Trophoblast cell (in vitro differentiated cells and primary cell): ENCODE measurements around the gene LDLRAD2.
"Not testable (repeated sequence)": the region's sequence is repeated elsewhere in the genome, so short reads cannot be mapped to it uniquely, and the experiment has no call there.

Experiments used
- DNase-seq, 2 donors: peaks; one replicate each; pipeline ENCODE4 v3.0.0-alpha.2; 2016
- H2AFZ ChIP-seq: 2 replicates; pipeline ENCODE4 v1.6.1; 2013; ENCODE audit warnings: low read length, moderate library complexity, mild to moderate bottlenecking; ENCODE audit not compliant: insufficient read depth, poor library complexity
- H2AK5ac ChIP-seq: 2 replicates; pipeline ENCODE4 v1.6.1; 2013; ENCODE audit warnings: mild to moderate bottlenecking, low read length
- H2BK120ac ChIP-seq: 2 replicates; pipeline ENCODE4 v1.6.1; 2013; ENCODE audit warnings: low read length, mild to moderate bottlenecking, moderate library complexity; ENCODE audit not compliant: insufficient read depth, poor library complexity
- H2BK12ac ChIP-seq: 2 replicates; pipeline ENCODE4 v1.6.1; 2013; ENCODE audit warnings: mild to moderate bottlenecking, low read length, moderate library complexity
- H2BK5ac ChIP-seq: 2 replicates; pipeline ENCODE4 v1.6.1; 2013; ENCODE audit warnings: low read length, low read depth, moderate library complexity, mild to moderate bottlenecking; ENCODE audit not compliant: poor library complexity
- H3K14ac ChIP-seq: 2 replicates; pipeline ENCODE4 v1.6.1; 2013; ENCODE audit warnings: mild to moderate bottlenecking, low read length
- H3K18ac ChIP-seq: 2 replicates; pipeline ENCODE4 v1.6.1; 2013; ENCODE audit warnings: mild to moderate bottlenecking, low read length
- H3K23ac ChIP-seq: 2 replicates; pipeline ENCODE4 v1.6.1; 2013; ENCODE audit warnings: low read length
- H3K27ac ChIP-seq: 2 replicates; pipeline ENCODE4 v1.5.1; 2013; ENCODE audit warnings: low read depth, mild to moderate bottlenecking, inconsistent platforms, low read length, moderate library complexity
- H3K27me3 ChIP-seq: 2 replicates; pipeline ENCODE4 v1.6.1; 2013; ENCODE audit warnings: inconsistent platforms, mild to moderate bottlenecking, low read length, moderate library complexity; ENCODE audit not compliant: insufficient read depth
- H3K36me3 ChIP-seq, 2 experiments: 1 replicate in 1 of 2; 2 replicates in 1 of 2; pipeline ENCODE4 v1.6.1; 2013; ENCODE audit warnings: low read length in 2 of 2, mild to moderate bottlenecking in 2 of 2, moderate library complexity in 1 of 2; ENCODE audit not compliant: insufficient read depth in 2 of 2, control insufficient read depth in 1 of 2
- H3K4ac ChIP-seq: 2 replicates; pipeline ENCODE4 v1.6.1; 2013; ENCODE audit warnings: low read depth, mild to moderate bottlenecking, low read length, moderate library complexity
- H3K4me1 ChIP-seq, 2 experiments: 1 replicate in 1 of 2; 2 replicates in 1 of 2; pipeline ENCODE4 v1.6.1; 2013; ENCODE audit warnings: low read length in 2 of 2, mild to moderate bottlenecking in 2 of 2, moderate library complexity in 1 of 2; ENCODE audit not compliant: insufficient read depth in 2 of 2, control insufficient read depth in 1 of 2
- H3K4me2 ChIP-seq: 2 replicates; pipeline ENCODE4 v1.6.1; 2013; ENCODE audit warnings: inconsistent platforms, mild to moderate bottlenecking, low read length, moderate library complexity
- H3K4me3 ChIP-seq: 2 replicates; pipeline ENCODE4 v1.5.1; 2013; ENCODE audit warnings: mild to moderate bottlenecking, low read depth, low read length, inconsistent platforms
- H3K79me1 ChIP-seq: one replicate; pipeline ENCODE4 v1.6.1; 2013; ENCODE audit warnings: low read length
- H3K79me2 ChIP-seq: 2 replicates; pipeline ENCODE4 v1.6.1; 2013; ENCODE audit warnings: low read length, mild to moderate bottlenecking; ENCODE audit not compliant: control insufficient read depth, insufficient read depth, poor library complexity
- H3K9ac ChIP-seq: 2 replicates; pipeline ENCODE4 v1.6.1; 2013; ENCODE audit warnings: mild to moderate bottlenecking, low read length
- H3K9me3 ChIP-seq: 2 replicates; pipeline ENCODE4 v1.6.1; 2013; ENCODE audit warnings: low read depth, mild to moderate bottlenecking, control low read depth, inconsistent platforms, low read length; ENCODE audit not compliant: insufficient read depth
- H4K12ac ChIP-seq: 2 replicates; pipeline ENCODE4 v1.6.1; 2013; ENCODE audit warnings: low read depth, mild to moderate bottlenecking, low read length, moderate library complexity
- H4K8ac ChIP-seq: 2 replicates; pipeline ENCODE4 v1.6.1; 2013; ENCODE audit warnings: low read depth, mild to moderate bottlenecking, low read length, moderate library complexity
- H4K91ac ChIP-seq: one replicate; pipeline ENCODE4 v1.6.1; 2013; ENCODE audit warnings: low read depth, mild to moderate bottlenecking, low read length, moderate library complexity
- WGBS: extraction: QIAGEN DNeasy Blood & Tissue Kit; methylation state at CpG from one replicate; pipeline ENCODE4 v1.1.7; 2013; ENCODE audit warnings: missing lambda C conversion rate; ENCODE audit not compliant: insufficient read length, insufficient coverage; ENCODE audit errors: extremely low coverage; 5-methylcytosine and 5-hydroxymethylcytosine counted together

The LDLRAD2 gene

GRCh38 chr1:21825393-21825792, 13.3 kb downstream of the LDLRAD2 start:
- Histone ChIP-seq H3K79me2 (no peaks in the 10 kb centered on the region), H2BK120ac (no peak overlapping the region)

DNA sequence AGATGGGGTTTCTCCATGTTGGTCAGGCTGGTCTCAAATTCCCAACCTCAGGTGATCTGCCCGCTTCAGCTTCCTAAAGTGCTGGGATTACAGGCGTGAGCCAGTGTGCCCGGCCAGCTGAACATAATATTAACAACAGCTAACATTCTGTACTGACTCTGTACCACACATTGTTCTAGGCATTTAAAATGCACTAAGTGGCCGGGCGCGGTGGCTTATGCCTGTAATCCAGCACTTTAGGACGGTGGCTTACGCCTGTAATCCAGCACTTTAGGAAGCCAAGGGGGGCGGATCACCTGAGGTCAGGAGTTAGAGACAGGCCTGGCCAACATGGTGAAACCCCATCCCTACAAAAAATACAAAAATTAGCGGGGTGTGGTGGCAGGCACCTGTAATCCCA, 14.6 kb downstream of the LDLRAD2 start:
- not testable (repeated sequence) for H3K4me2 ChIP-seq, H3K18ac ChIP-seq, H3K4me3 ChIP-seq, H2AFZ ChIP-seq, H3K27me3 ChIP-seq, H3K27ac ChIP-seq, H3K79me1 ChIP-seq, DNase-seq, H3K9ac ChIP-seq, H2BK120ac ChIP-seq, H3K79me2 ChIP-seq, H3K4ac ChIP-seq, H2BK5ac ChIP-seq, H3K4me1 ChIP-seq, H4K8ac ChIP-seq, H3K9me3 ChIP-seq, H4K91ac ChIP-seq, H3K14ac ChIP-seq, H4K12ac ChIP-seq, H3K23ac ChIP-seq, H2BK12ac ChIP-seq, H2AK5ac ChIP-seq
- WGBS, result no CpG with 5 or more reads among the region's 10 CpGs
- peaks cover 86 to 90% of the 10 kb centered on the region in 2 experiments for H3K36me3 ChIP-seq

More at GRCh38 chr1:21825393-21825792, 13.3 kb downstream of the LDLRAD2 start:
- H3K36me3 ChIP-seq, result peaks cover 83 to 91% of the 10 kb centered on the region in 2 experiments
- H3K14ac ChIP-seq, result no peak overlapping the region
- H3K27me3 ChIP-seq, result no peaks in the 10 kb centered on the region
- no peak overlapping the region for H2AFZ ChIP-seq
- H2AK5ac ChIP-seq, result no peak overlapping the region
- H3K18ac ChIP-seq, result no peak overlapping the region
- H3K4me2 ChIP-seq, result no peak overlapping the region
- H3K4me3 ChIP-seq, result no peak overlapping the region
- H3K79me1 ChIP-seq, result no peaks in the 10 kb centered on the region
- H3K27ac ChIP-seq, result no peak overlapping the region
- H3K9ac ChIP-seq, result no peak overlapping the region
- DNase-seq, result no peak
- H2BK12ac ChIP-seq, result no peak overlapping the region
- no peak overlapping the region for H2BK5ac ChIP-seq
- H4K8ac ChIP-seq, result no peak overlapping the region
- no peak overlapping the region for H3K4ac ChIP-seq
- no peak overlapping the region for H4K91ac ChIP-seq
- H3K4me1 ChIP-seq, result no peaks in the 10 kb centered on the region
- H4K12ac ChIP-seq, result no peak overlapping the region
- WGBS, result no CpG with 5 or more reads among the region's 7 CpGs
- H3K23ac ChIP-seq, result no peak overlapping the region
- no peaks in the 10 kb centered on the region for H3K9me3 ChIP-seq

- no peak overlapping the region for H3K4me3 ChIP-seq
- H2BK5ac ChIP-seq, result no peak overlapping the region
- H2BK12ac ChIP-seq, result no peak overlapping the region
- no peak overlapping the region for H3K27ac ChIP-seq
- no peak overlapping the region for H4K8ac ChIP-seq
- H3K9ac ChIP-seq, result no peak overlapping the region
- H3K27me3 ChIP-seq, result no peaks in the 10 kb centered on the region
- no peaks in the 10 kb centered on the region for H3K4me1 ChIP-seq
- no peak overlapping the region for H2AK5ac ChIP-seq
- no peak overlapping the region for H2AFZ ChIP-seq
- H3K18ac ChIP-seq, result no peak overlapping the region
- H3K4me2 ChIP-seq, result no peak overlapping the region
- no peak overlapping the region for H4K12ac ChIP-seq
- no peak for DNase-seq
- H3K36me3 ChIP-seq, result peaks cover 86 to 90% of the 10 kb centered on the region in 2 experiments
- H4K91ac ChIP-seq, result no peak overlapping the region
- H3K9me3 ChIP-seq, result peaks cover 6% of the 10 kb centered on the region
- H3K23ac ChIP-seq, result no peak overlapping the region
- H3K14ac ChIP-seq, result no peak overlapping the region
- H3K79me2 ChIP-seq, result no peaks in the 10 kb centered on the region
- H2BK120ac ChIP-seq, result no peak overlapping the region
- H3K79me1 ChIP-seq, result no peaks in the 10 kb centered on the region
- no CpG with 5 or more reads among the region's 5 CpGs for WGBS
- H3K4ac ChIP-seq, result no peak overlapping the region
These were observed 15.1 kb downstream of the LDLRAD2 start for GRCh38 chr1:21827141-21827679.

- no peak overlapping the region for H2BK12ac ChIP-seq
- H3K79me1 ChIP-seq, result no peaks in the 10 kb centered on the region
- no peak overlapping the region for H4K91ac ChIP-seq
- no peak overlapping the region for H2BK5ac ChIP-seq
- peaks cover 6% of the 10 kb centered on the region for H3K9me3 ChIP-seq
- H3K36me3 ChIP-seq, result peaks cover 86 to 90% of the 10 kb centered on the region in 2 experiments
- no peak overlapping the region for H2BK120ac ChIP-seq
- H2AK5ac ChIP-seq, result no peak overlapping the region
- no peak overlapping the region for H4K12ac ChIP-seq
- H3K4me2 ChIP-seq, result no peak overlapping the region
- no peak for DNase-seq
- H3K9ac ChIP-seq, result no peak overlapping the region
- no peaks in the 10 kb centered on the region for H3K27me3 ChIP-seq
- H2AFZ ChIP-seq, result no peak overlapping the region
- no peaks in the 10 kb centered on the region for H3K4me1 ChIP-seq
- no CpG with 5 or more reads among the region's 13 CpGs for WGBS
- H3K14ac ChIP-seq, result no peak overlapping the region
- no peak overlapping the region for H3K4me3 ChIP-seq
- no peaks in the 10 kb centered on the region for H3K79me2 ChIP-seq
- no peak overlapping the region for H3K4ac ChIP-seq
- no peak overlapping the region for H3K23ac ChIP-seq
- no peak overlapping the region for H3K27ac ChIP-seq
- no peak overlapping the region for H4K8ac ChIP-seq
- no peak overlapping the region for H3K18ac ChIP-seq
These were observed 16.0 kb downstream of the LDLRAD2 start for GRCh38 chr1:21828075-21828474.
